OCI-LY3 (cell line): ENCODE measurements around the gene OR6B1.

ENCODE experiments used
- CTCF ChIP-seq: fragments of 200-600, 300-600 bp; sonication (generic); IDR thresholded peaks from 2 replicates; pipeline ENCODE4 v1.5.1; 2014; ENCODE audit warnings: antibody characterized with exemption, low read length, low read depth
- EZH2phosphoT487 ChIP-seq: fragments of 200-600 bp; shearing (Covaris generic); IDR thresholded peaks from 2 replicates; pipeline ENCODE4 v1.6.1; 2018; ENCODE audit warnings: antibody characterized with exemption, mixed run types, low read depth

DNA sequence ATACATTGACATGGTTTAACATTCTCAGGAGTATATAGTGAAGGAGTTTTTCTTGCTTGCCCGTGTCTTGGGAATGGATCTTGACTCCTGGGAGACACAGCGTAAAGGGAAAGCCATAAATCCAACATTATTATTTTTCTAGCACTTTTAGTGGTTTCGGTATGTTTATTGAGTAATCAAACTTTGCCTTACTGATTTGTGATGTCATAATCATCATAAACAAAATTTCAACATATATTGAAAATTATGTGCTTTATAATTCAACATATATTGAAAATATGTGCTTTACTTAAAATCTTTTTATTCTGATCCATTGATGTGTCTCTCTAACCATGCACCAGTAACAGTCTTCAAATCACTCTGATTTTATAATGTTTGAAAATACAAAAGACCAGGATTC lies 28.4 kb downstream of the OR6B1 start:
- TF ChIP-seq CTCF (no peak), EZH2phosphoT487 (no peak)
